ENCODE data around the gene BPIFA3. TPM values are rescaled to one million over a fixed set of nuclear protein-coding genes. Genes with fewer than 3 reads are reported as not detected.

The BPIFA3 gene
- total RNA-seq, 1 experiment from 2014 or later, result not detected

GRCh38 chr20:33203444-33203843, 13.7 kb upstream of the BPIFA3 start:
- Histone ChIP-seq H3K4me1 (ENCODE audit: control insufficient read depth in 1 of 2, insufficient read depth in 2 of 2, low read length in 2 of 2) (no peaks in the 10 kb centered on the region), H3K27ac (ENCODE audit: low read depth, low read length) (no peak overlapping the region), H3K9me3 (ENCODE audit: control insufficient read depth in 1 of 2, insufficient read depth in 1 of 2, low read depth in 1 of 2, low read length in 2 of 2) (no peaks in the 10 kb centered on the region), H3K4me2 (ENCODE audit: low read length) (no peak overlapping the region), H3K9me2 (ENCODE audit: insufficient read depth) (no peaks in the 10 kb centered on the region), H3K27me3 (ENCODE audit: insufficient read depth, low read length) (peaks cover 92% of the 10 kb centered on the region), H3K36me3 (ENCODE audit: control insufficient read depth in 1 of 2, insufficient read depth in 2 of 2, low read length in 2 of 2) (no peaks in the 10 kb centered on the region), H3K4me3 (replicated peaks in 1 of 2; ENCODE audit: low read depth in 1 of 2, low read length in 2 of 2) (no peak overlapping the region), H3K9ac (ENCODE audit: low read length) (no peak overlapping the region), H3K79me2 (ENCODE audit: insufficient read depth, low read length) (no peaks in the 10 kb centered on the region), H2AFZ (ENCODE audit: low read depth, low read length, poor library complexity, severe bottlenecking) (no peak overlapping the region), H4K20me1 (ENCODE audit: insufficient read depth) (no peaks in the 10 kb centered on the region)
- no peak for DNase-seq (ENCODE audit: low read depth, low spot score)
- CTCF ChIA-PET, result no interaction called here
- ATAC-seq, result no peak
- RAD21 ChIA-PET (ENCODE audit: low non-redundant PET in 1 of 2, low total read pairs in 2 of 2, uncharacterized antibody in 2 of 2, unreplicated experiment in 2 of 2), result no interaction called here
- BruUV-seq (replicated peaks), result no TSS peak
- TF ChIP-seq RAD21 (IDR thresholded peaks at IDR 0.05; ENCODE audit: low read depth) (no peak), MAX (IDR thresholded peaks at IDR 0.05) (no peak)
- intact Hi-C loops (cut with micrococcal nuclease), result no loop called here
- POLR2A ChIA-PET, result no interaction called here

GRCh38 chr20:33209789-33210188, 7.4 kb upstream of the BPIFA3 start:
- Histone ChIP-seq H3K4me2 (ENCODE audit: low read length) (peak overlapping the region; percentile 4; the same call in 1 of the 2 replicates), H3K27ac (ENCODE audit: low read depth, low read length) (no peak overlapping the region), H3K27me3 (ENCODE audit: insufficient read depth, low read length) (peaks cover 64% of the 10 kb centered on the region), H3K9me2 (ENCODE audit: insufficient read depth) (no peaks in the 10 kb centered on the region), H3K36me3 (ENCODE audit: control insufficient read depth in 1 of 2, insufficient read depth in 2 of 2, low read length in 2 of 2) (no peaks in the 10 kb centered on the region), H3K79me2 (ENCODE audit: insufficient read depth, low read length) (no peaks in the 10 kb centered on the region), H2AFZ (ENCODE audit: low read depth, low read length, poor library complexity, severe bottlenecking) (no peak overlapping the region), H3K9ac (ENCODE audit: low read length) (no peak overlapping the region), H3K9me3 (ENCODE audit: control insufficient read depth in 1 of 2, insufficient read depth in 1 of 2, low read depth in 1 of 2, low read length in 2 of 2) (no peaks in the 10 kb centered on the region), H3K4me3 (replicated peaks in 1 of 2; ENCODE audit: low read depth in 1 of 2, low read length in 2 of 2) (no peak overlapping the region), H4K20me1 (ENCODE audit: insufficient read depth) (no peaks in the 10 kb centered on the region), H3K4me1 (ENCODE audit: control insufficient read depth in 1 of 2, insufficient read depth in 2 of 2, low read length in 2 of 2) (no peaks in the 10 kb centered on the region)
- ChIA-PET RAD21 (ENCODE audit: low non-redundant PET in 1 of 2, low total read pairs in 2 of 2, uncharacterized antibody in 2 of 2, unreplicated experiment in 2 of 2) (no interaction called here), CTCF (interaction anchor here (1.7 kb wide), 1 partner anchor 114 kb away, joined by 6 read pairs; no protein-coding TSS in a partner anchor), POLR2A (no interaction called here)
- TF ChIP-seq EGR1 (IDR thresholded peaks at IDR 0.05; ENCODE audit: low read depth), result no peak
- no peak for TF ChIP-seq CEBPB (IDR thresholded peaks at IDR 0.05; ENCODE audit: low read depth)
- TF ChIP-seq CTCF (IDR thresholded peaks at IDR 0.05 in 2 of 3, conservative IDR thresholded peaks at IDR 0.05 in 1 of 3; ENCODE audit: borderline replicate concordance in 1 of 3, insufficient read depth in 1 of 3, low read depth in 2 of 3, low read length in 2 of 3), result no peak
- TF ChIP-seq ELF1 (IDR thresholded peaks at IDR 0.05; ENCODE audit: borderline replicate concordance, low read depth), result no peak
- no peak for TF ChIP-seq FOSL1 (IDR thresholded peaks at IDR 0.05; ENCODE audit: low read depth)
- TF ChIP-seq REST (IDR thresholded peaks at IDR 0.05; ENCODE audit: low read depth), result peak; percentile 100; the same call in 1 of the 2 replicates
- no peak for TF ChIP-seq POLR2A (IDR thresholded peaks at IDR 0.05; ENCODE audit: borderline replicate concordance, extremely low read depth, insufficient read depth, insufficient read length)
- no peak for TF ChIP-seq ZNF274 (IDR thresholded peaks at IDR 0.05; ENCODE audit: low read depth, low read length)
- TF ChIP-seq RAD21 (IDR thresholded peaks at IDR 0.05; ENCODE audit: low read depth), result no peak
- ATAC-seq (peak; percentile 68), DNase-seq (ENCODE audit: low read depth, low spot score) (peak; percentile 18)
- no TSS peak for BruUV-seq (replicated peaks)
- intact Hi-C loops (cut with micrococcal nuclease), result loop anchor here (5.0 kb wide), 1 partner anchor 307 kb away; no protein-coding TSS in a partner anchor

Data from HCT116 (cell line).